Measurements from ENCODE around the gene ITGA11. TPM values are rescaled to one million over a fixed set of nuclear protein-coding genes. Genes with fewer than 3 reads are reported as not detected.

Gene ITGA11
- polyA plus RNA-seq, 6 donors from 2014 or later, result 0.04 TPM; not detected in 5

DNA sequence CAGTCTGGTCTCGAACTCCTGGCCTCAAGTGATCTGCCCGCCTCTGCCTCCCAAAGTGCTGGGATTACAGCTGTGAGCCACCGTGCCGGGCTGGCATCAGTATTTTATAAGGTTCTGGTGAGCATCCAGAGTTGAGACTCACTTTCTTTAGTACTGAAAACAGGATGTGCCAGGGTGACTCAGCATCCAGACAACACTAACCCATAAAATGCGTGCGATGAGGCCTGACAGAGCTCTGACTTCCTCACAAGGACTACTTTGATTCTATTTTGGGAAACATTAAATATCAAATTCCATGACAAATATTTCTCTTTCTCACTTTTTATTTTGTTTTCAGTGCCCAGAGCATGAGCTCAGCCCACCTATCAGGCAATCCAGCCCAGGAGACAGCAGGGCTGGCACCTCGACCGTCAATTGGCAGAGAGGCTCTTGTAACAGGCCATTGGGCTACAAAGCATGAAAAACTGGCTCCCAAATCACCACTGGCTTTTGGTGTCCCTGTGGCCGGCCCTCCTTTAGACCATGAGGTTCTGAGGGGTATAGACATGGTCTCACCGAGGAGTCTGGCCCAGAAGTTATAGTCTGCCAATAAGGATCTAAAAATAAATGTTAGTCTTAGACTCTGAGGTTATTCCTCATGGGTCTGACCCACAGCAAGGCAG lies 79.4 kb downstream of the ITGA11 start:
- H3K27ac Mint-ChIP-seq, result peak overlapping the region in 2 of 6 donors; percentile 39 to 75

DNA sequence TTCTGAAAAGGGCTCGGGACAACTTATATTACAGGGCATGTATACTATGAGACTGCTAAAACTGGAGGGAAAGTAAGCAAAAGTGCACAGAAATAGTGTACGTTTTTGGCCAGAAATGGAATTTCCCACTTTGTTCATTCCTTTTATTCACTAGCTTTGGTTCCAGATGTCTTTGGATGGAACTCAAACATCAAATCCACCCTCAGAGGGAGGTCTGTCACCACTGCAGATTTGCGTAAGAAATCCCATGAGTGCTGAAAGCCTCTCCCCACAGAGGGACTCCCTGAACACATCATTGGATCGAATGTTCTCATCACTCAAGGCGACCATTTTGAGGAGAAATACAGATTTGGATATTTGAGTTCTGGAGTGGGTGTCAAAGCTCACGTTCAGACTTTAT lies 82.8 kb downstream of the ITGA11 start:
- Mint-ChIP-seq H3K9me3 (no peaks in the 10 kb centered on the region), H3K27ac (no peak overlapping the region), H3K36me3 (no peaks in the 10 kb centered on the region), H3K4me3 (no peak overlapping the region), H3K27me3 (no peaks in the 10 kb centered on the region), H3K4me1 (peaks cover 6 to 10% (median 8%) of the 10 kb centered on the region in 3 donors)
- DNase-seq (no peak), ATAC-seq (ENCODE audit: low read depth in 2 of 2) (no peak)

More for the DNA sequence above, 79.4 kb downstream of the ITGA11 start:
- H3K4me1 Mint-ChIP-seq, result peaks cover 6 to 10% (median 8%) of the 10 kb centered on the region in 3 donors
- peak in 1 of 2 donors; percentile 58 for ATAC-seq (ENCODE audit: low read depth in 2 of 2)
- no peaks in the 10 kb centered on the region for H3K36me3 Mint-ChIP-seq
- H3K9me3 Mint-ChIP-seq, result peaks cover 0 to 11% (median 0%) of the 10 kb centered on the region in 7 donors
- H3K27me3 Mint-ChIP-seq, result no peaks in the 10 kb centered on the region
- peak overlapping the region in 1 of 8 donors; percentile 47 for H3K4me3 Mint-ChIP-seq
- no peak for DNase-seq

GRCh38 chr15:68348606-68349005 lies 83.4 kb downstream of the ITGA11 start:
- no peak for ATAC-seq (ENCODE audit: low read depth in 2 of 2)

DNA sequence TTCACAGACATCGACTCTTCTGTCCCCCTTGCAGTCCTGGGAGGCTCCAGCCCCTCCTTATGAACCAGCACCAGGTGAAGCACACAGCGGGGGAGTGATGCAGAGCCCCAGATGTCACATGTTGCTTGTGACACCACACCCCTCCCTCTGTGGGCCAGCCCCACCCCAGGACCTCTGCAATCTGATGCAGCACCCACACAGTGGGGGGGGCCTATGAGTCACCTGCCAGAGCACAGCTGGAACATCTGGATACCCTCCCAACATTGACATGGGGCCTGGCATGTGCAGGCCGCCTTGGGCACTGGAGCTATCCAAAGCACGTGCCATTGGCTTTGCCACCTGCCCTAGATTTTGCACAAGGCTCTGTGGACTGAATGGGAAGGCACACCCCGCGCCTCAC lies 83.9 kb downstream of the ITGA11 start:
- ATAC-seq (ENCODE audit: low read depth in 2 of 2), result no peak
- H3K4me1 Mint-ChIP-seq, result peaks cover 6 to 10% (median 8%) of the 10 kb centered on the region in 3 donors
- no peak for DNase-seq
- no peaks in the 10 kb centered on the region for H3K36me3 Mint-ChIP-seq
- H3K4me3 Mint-ChIP-seq, result no peak overlapping the region
- H3K9me3 Mint-ChIP-seq, result no peaks in the 10 kb centered on the region
- H3K27me3 Mint-ChIP-seq, result no peaks in the 10 kb centered on the region
- no peak overlapping the region for H3K27ac Mint-ChIP-seq

More at GRCh38 chr15:68348606-68349005, 83.4 kb downstream of the ITGA11 start:
- Mint-ChIP-seq H3K27ac (no peak overlapping the region), H3K36me3 (no peaks in the 10 kb centered on the region), H3K4me1 (peaks cover 6 to 10% (median 8%) of the 10 kb centered on the region in 3 donors), H3K9me3 (no peaks in the 10 kb centered on the region), H3K27me3 (no peaks in the 10 kb centered on the region), H3K4me3 (no peak overlapping the region)
- no peak for DNase-seq

DNA sequence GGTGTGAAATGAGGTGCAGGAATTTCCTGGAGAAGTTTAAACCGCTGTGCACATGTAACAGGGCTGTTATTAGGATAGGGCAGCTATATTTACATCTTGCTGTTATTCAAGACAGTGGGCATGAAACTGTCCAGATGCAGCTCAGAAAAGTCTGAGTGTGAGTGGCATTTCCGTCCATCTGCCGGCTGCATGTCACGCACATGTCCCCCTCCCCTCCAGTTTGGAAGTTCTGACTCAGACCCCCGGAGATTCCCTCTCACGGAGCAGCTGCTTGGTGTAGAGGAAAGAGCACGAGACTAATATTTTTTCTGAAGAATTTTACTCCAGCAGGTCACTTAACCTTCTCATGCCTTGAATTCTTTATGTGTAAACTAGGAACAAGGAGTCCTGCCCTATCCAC lies 84.6 kb downstream of the ITGA11 start:
- H3K27ac Mint-ChIP-seq, result no peak overlapping the region
- no peaks in the 10 kb centered on the region for H3K36me3 Mint-ChIP-seq
- DNase-seq (no peak), ATAC-seq (ENCODE audit: low read depth in 2 of 2) (no peak)
- H3K9me3 Mint-ChIP-seq, result no peaks in the 10 kb centered on the region
- H3K4me1 Mint-ChIP-seq, result peaks cover 1 to 5% (median 3%) of the 10 kb centered on the region in 3 donors
- no peak overlapping the region for H3K4me3 Mint-ChIP-seq
- no peaks in the 10 kb centered on the region for H3K27me3 Mint-ChIP-seq

DNA sequence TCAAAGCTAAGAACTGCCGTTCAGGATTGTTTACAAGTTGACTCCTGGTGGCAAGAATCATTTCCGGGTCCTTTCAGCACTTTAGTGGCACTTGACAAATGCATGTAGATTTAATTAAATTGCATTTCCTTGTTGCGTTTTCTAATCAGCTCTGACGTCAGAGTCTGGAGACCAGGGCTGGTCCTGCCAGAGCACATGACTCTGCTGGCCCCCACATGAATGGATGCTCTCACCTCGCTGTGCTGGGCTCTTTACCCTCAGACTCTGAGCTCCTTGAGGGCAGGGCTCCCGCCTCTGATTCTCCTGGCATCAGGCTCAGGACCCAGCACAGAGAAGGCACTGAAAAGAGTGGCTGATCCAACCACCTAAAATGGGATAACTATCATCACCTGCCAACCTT lies 85.0 kb downstream of the ITGA11 start:
- Mint-ChIP-seq H3K9me3 (no peaks in the 10 kb centered on the region), H3K4me3 (peak overlapping the region in 1 of 8 donors; percentile 57), H3K36me3 (no peaks in the 10 kb centered on the region), H3K27me3 (no peaks in the 10 kb centered on the region), H3K27ac (no peak overlapping the region), H3K4me1 (peaks cover 0 to 2% (median 0%) of the 10 kb centered on the region in 3 donors)
- ATAC-seq (ENCODE audit: low read depth in 2 of 2) (no peak), DNase-seq (no peak)

GRCh38 chr15:68345481-68345880 lies 86.5 kb downstream of the ITGA11 start:
- ATAC-seq (ENCODE audit: low read depth in 2 of 2), result no peak
- H3K9me3 Mint-ChIP-seq, result no peaks in the 10 kb centered on the region
- H3K4me1 Mint-ChIP-seq, result no peaks in the 10 kb centered on the region
- no peaks in the 10 kb centered on the region for H3K27me3 Mint-ChIP-seq
- DNase-seq, result no peak
- H3K4me3 Mint-ChIP-seq, result no peak overlapping the region
- peak overlapping the region in 1 of 6 donors; percentile 40 for H3K27ac Mint-ChIP-seq
- H3K36me3 Mint-ChIP-seq, result no peaks in the 10 kb centered on the region

GRCh38 chr15:68344600-68344999 lies 87.4 kb downstream of the ITGA11 start:
- Mint-ChIP-seq H3K9me3 (no peaks in the 10 kb centered on the region), H3K36me3 (no peaks in the 10 kb centered on the region), H3K4me3 (no peak overlapping the region), H3K27ac (no peak overlapping the region), H3K4me1 (no peaks in the 10 kb centered on the region), H3K27me3 (no peaks in the 10 kb centered on the region)
- DNase-seq (no peak), ATAC-seq (ENCODE audit: low read depth in 2 of 2) (no peak)

- Mint-ChIP-seq H3K27me3 (no peaks in the 10 kb centered on the region), H3K4me3 (no peak overlapping the region), H3K4me1 (no peaks in the 10 kb centered on the region), H3K36me3 (no peaks in the 10 kb centered on the region), H3K27ac (no peak overlapping the region), H3K9me3 (no peaks in the 10 kb centered on the region)
- no peak for ATAC-seq (ENCODE audit: low read depth in 2 of 2)
- no peak for DNase-seq
Measured at GRCh38 chr15:68343579-68344225, 88.3 kb downstream of the ITGA11 start.

DNA sequence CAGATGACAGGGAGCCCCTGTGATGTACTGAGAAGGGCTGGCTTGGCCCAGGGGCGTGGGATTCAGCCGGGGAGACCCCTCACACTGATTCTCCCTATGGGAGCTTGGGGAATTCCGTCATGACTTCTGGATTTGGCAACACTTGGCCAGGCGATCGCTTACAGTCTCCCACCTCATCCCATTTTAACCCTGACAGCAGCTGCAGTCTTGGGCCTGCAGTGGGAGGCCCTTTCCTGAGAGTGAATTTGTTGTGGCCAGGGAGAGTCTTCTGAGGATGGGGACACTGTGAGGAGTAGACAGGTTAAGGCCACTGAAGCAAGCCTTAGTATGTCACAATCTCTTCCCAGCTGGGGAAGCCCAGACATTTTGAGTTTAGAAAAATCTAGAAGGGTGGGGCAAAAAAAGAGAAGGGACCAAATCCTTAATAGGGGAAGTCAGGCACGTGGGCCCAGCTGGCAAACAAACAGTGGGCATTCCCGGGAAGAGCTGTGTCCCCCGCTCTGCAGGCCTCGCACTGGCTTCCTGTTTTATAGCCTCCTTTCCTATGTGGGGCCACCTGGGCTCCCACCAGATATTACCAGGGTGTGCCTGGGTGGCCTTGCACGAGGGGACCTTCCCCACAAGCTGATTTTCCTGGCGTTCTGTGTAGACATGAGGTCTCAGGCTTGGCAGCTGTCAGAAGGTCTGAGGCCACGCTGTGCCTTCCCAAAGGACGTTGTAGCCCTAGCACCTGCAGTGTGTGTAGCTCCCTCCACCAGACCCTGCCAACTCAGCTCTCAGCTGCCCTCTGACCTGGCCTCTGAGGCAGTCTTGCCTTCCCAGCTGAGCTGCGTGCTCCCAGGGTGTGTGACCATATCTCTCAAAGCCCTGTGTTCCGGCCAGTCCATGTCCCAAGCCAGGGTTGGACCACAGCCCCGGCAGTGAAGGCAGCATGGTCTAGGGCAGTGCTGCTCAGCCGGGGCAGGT lies 89.9 kb downstream of the ITGA11 start:
- H3K4me1 Mint-ChIP-seq, result no peaks in the 10 kb centered on the region
- peaks cover 0 to 7% (median 0%) of the 10 kb centered on the region in 3 donors for H3K27me3 Mint-ChIP-seq
- no peaks in the 10 kb centered on the region for H3K9me3 Mint-ChIP-seq
- H3K36me3 Mint-ChIP-seq, result no peaks in the 10 kb centered on the region
- H3K27ac Mint-ChIP-seq, result peak overlapping the region in 1 of 6 donors; percentile 17
- DNase-seq, result no peak
- H3K4me3 Mint-ChIP-seq, result no peak overlapping the region
- no peak for ATAC-seq (ENCODE audit: low read depth in 2 of 2)

DNA sequence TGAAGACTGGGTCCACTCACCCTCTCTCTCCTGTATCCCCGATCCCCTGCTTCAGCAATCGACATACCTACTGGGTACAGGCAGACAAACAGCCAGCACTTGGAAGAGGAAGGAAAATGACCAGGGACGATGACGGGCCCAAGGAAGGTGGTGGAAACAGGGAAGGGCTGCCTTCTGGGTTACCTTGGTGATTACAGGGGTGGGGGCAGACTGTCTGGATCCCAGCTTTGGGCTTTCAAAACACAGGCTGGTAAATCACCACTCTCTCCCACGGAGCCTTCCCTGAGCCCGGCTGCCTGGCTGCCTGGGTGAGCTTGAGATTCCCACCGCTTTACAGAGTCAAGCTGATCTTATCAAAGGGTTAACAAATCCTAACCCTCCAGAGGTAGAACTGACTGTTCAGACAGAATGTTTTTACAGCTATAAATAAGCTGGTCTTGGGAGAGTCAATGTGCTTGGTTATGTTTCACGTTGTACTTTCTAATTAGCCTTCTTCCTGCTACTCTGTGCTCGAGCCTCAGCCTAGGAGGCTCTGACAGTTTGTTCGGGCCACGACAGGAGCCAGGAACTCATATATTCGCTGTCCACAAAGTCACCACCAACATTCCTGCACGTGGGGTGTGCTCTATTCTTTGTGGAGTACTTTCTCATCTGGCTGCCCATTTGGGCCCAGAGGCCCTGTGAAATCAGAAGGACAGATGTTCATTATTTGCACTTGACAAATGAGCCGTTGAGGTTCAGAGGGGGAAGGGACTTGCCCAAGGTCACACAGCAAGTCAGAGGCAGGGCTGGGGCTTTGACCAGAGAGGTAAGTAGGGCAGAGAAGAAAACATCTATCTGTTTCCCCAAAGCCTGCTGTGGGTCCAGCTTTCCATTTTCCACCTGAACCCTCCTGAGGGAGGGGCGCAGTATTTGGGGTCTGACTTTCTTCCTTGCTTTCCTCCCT lies 91.0 kb downstream of the ITGA11 start:
- peaks cover 0 to 7% (median 0%) of the 10 kb centered on the region in 3 donors for H3K27me3 Mint-ChIP-seq
- no peaks in the 10 kb centered on the region for H3K4me1 Mint-ChIP-seq
- no peak for ATAC-seq (ENCODE audit: low read depth in 2 of 2)
- no peaks in the 10 kb centered on the region for H3K9me3 Mint-ChIP-seq
- no peak overlapping the region for H3K4me3 Mint-ChIP-seq
- H3K27ac Mint-ChIP-seq, result peak overlapping the region in 1 of 6 donors; percentile 88
- H3K36me3 Mint-ChIP-seq, result no peaks in the 10 kb centered on the region
- DNase-seq, result no peak

- H3K9me3 Mint-ChIP-seq, result no peaks in the 10 kb centered on the region
- no peak overlapping the region for H3K27ac Mint-ChIP-seq
- peaks cover 2 to 10% (median 4%) of the 10 kb centered on the region in 3 donors for H3K27me3 Mint-ChIP-seq
- H3K4me1 Mint-ChIP-seq, result no peaks in the 10 kb centered on the region
- ATAC-seq (ENCODE audit: low read depth in 2 of 2), result no peak
- H3K4me3 Mint-ChIP-seq, result no peak overlapping the region
- H3K36me3 Mint-ChIP-seq, result no peaks in the 10 kb centered on the region
- DNase-seq, result no peak
Measured at GRCh38 chr15:68339481-68339880, 92.5 kb downstream of the ITGA11 start.
